ENCODE results near the gene FAM32A. TPM values are rescaled to one million over a fixed set of nuclear protein-coding genes. Genes with fewer than 3 reads are reported as not detected.
A peak's percentile ranks its signal among the peaks of the same experiment; 100 is the strongest.

FAM32A gene
- total RNA-seq, 1 donor: 109 TPM

GRCh38 chr19:16233081-16233776 lies 48.0 kb downstream of the FAM32A start:
- peaks cover 58% of the 10 kb centered on the region for H3K36me3 ChIP-seq (ENCODE audit: insufficient read depth, low read length)

GRCh38 chr19:16233836-16234551 lies 48.8 kb downstream of the FAM32A start:
- Histone ChIP-seq H3K27me3 (ENCODE audit: insufficient read depth, low read length) (no peaks in the 10 kb centered on the region), H4K20me1 (ENCODE audit: insufficient read depth, low read length) (peaks cover 3% of the 10 kb centered on the region), H3K4me3 (ENCODE audit: insufficient read depth, low read length) (no peak overlapping the region), H3K79me2 (ENCODE audit: insufficient read depth, low read length) (no peaks in the 10 kb centered on the region), H3K27ac (ENCODE audit: low read depth, low read length) (peak overlapping the region; percentile 23), H3K4me1 (ENCODE audit: insufficient read depth, low read length) (peaks cover 7% of the 10 kb centered on the region), H2AFZ (ENCODE audit: low read length) (no peak overlapping the region), H3K36me3 (ENCODE audit: insufficient read depth, low read length) (peaks cover 51% of the 10 kb centered on the region), H3K9me3 (ENCODE audit: low read depth, low read length) (no peaks in the 10 kb centered on the region), H3K4me2 (ENCODE audit: insufficient read depth, low read length) (no peak overlapping the region)
- DNase-seq (ENCODE audit: insufficient read length, low spot score, missing footprints): peak; percentile 95
- TF ChIP-seq CTCF (IDR thresholded peaks at IDR 0.05; ENCODE audit: extremely low read depth, low read depth, low read length): no peak

More at GRCh38 chr19:16233081-16233776, 48.0 kb downstream of the FAM32A start:
- Histone ChIP-seq H3K27ac (ENCODE audit: low read depth, low read length) (peak overlapping the region; percentile 23), H3K4me2 (ENCODE audit: insufficient read depth, low read length) (no peak overlapping the region), H3K4me1 (ENCODE audit: insufficient read depth, low read length) (peaks cover 7% of the 10 kb centered on the region), H3K4me3 (ENCODE audit: insufficient read depth, low read length) (no peak overlapping the region), H3K9me3 (ENCODE audit: low read depth, low read length) (no peaks in the 10 kb centered on the region), H2AFZ (ENCODE audit: low read length) (no peak overlapping the region), H3K79me2 (ENCODE audit: insufficient read depth, low read length) (no peaks in the 10 kb centered on the region), H3K27me3 (ENCODE audit: insufficient read depth, low read length) (no peaks in the 10 kb centered on the region), H4K20me1 (ENCODE audit: insufficient read depth, low read length) (peaks cover 3% of the 10 kb centered on the region)
- no peak for TF ChIP-seq CTCF (IDR thresholded peaks at IDR 0.05; ENCODE audit: extremely low read depth, low read depth, low read length)
- DNase-seq (ENCODE audit: insufficient read length, low spot score, missing footprints): no peak

- Histone ChIP-seq H3K36me3 (ENCODE audit: insufficient read depth, low read length) (peaks cover 46% of the 10 kb centered on the region), H3K27ac (ENCODE audit: low read depth, low read length) (no peak overlapping the region), H2AFZ (ENCODE audit: low read length) (no peak overlapping the region), H4K20me1 (ENCODE audit: insufficient read depth, low read length) (peaks cover 3% of the 10 kb centered on the region), H3K4me3 (ENCODE audit: insufficient read depth, low read length) (no peak overlapping the region), H3K9me3 (ENCODE audit: low read depth, low read length) (no peaks in the 10 kb centered on the region), H3K4me2 (ENCODE audit: insufficient read depth, low read length) (no peak overlapping the region), H3K79me2 (ENCODE audit: insufficient read depth, low read length) (no peaks in the 10 kb centered on the region), H3K27me3 (ENCODE audit: insufficient read depth, low read length) (no peaks in the 10 kb centered on the region), H3K4me1 (ENCODE audit: insufficient read depth, low read length) (peaks cover 7% of the 10 kb centered on the region)
- no peak for TF ChIP-seq CTCF (IDR thresholded peaks at IDR 0.05; ENCODE audit: extremely low read depth, low read depth, low read length)
- DNase-seq (ENCODE audit: insufficient read length, low spot score, missing footprints): peak; percentile 74
Observed at GRCh38 chr19:16234552-16235445, 49.6 kb downstream of the FAM32A start.
